CD8-positive, alpha-beta memory T cell (primary cell): ENCODE data around the gene CCR5. TPM values are rescaled to one million over a fixed set of nuclear protein-coding genes. Genes with fewer than 3 reads are reported as not detected.
A peak's percentile ranks its signal among the peaks of the same experiment; 100 is the strongest.

ENCODE experiments used
- CTCF ChIA-PET: fragments of 350-600 bp; sonication (Branson Sonifier 250); formaldehyde crosslinking; loops from one replicate; lab custom pipeline; 2021; ENCODE audit warnings: antibody characterized with exemption; lab: Charles Lee
- POLR2A ChIA-PET: fragments of 350-600 bp; sonication (Branson Sonifier 250); formaldehyde crosslinking; loops from one replicate; lab custom pipeline; 2021; ENCODE audit warnings: antibody characterized with exemption; lab: Charles Lee
- DNase-seq, 5 donors: peaks; one replicate each; pipeline versions ENCODE4 v3.0.0 to v3.0.0-alpha.2; 2020 to 2022; ENCODE audit warnings: mixed read lengths in 1 of 5
- H3K27ac ChIP-seq: one replicate; pipeline ENCODE4 v1.7.0; 2013; ENCODE audit warnings: low read depth, mild to moderate bottlenecking, low read length, moderate library complexity
- H3K27me3 ChIP-seq: 2 replicates; pipeline ENCODE4 v1.7.0; 2013; ENCODE audit warnings: low read length, mild to moderate bottlenecking; ENCODE audit not compliant: insufficient read depth, poor library complexity, severe bottlenecking
- H3K36me3 ChIP-seq: 2 replicates; pipeline ENCODE4 v1.7.0; 2013; ENCODE audit warnings: mild to moderate bottlenecking, low read length, moderate library complexity; ENCODE audit not compliant: insufficient read depth
- H3K4me1 ChIP-seq: 2 replicates; pipeline ENCODE4 v1.7.0; 2013; ENCODE audit warnings: mild to moderate bottlenecking, low read length, moderate library complexity; ENCODE audit not compliant: insufficient read depth
- H3K4me3 ChIP-seq: 2 replicates; pipeline ENCODE4 v1.7.0; 2013; ENCODE audit warnings: mild to moderate bottlenecking, low read length
- H3K9me3 ChIP-seq: 2 replicates; pipeline ENCODE4 v1.7.0; 2013; ENCODE audit warnings: mild to moderate bottlenecking, low read length
- H3K27ac Mint-ChIP-seq, 8 donors: one replicate each; pipeline ENCODE4 v1.8.0; 2020 to 2021; ENCODE audit warnings: mixed read lengths in 8 of 8, mild to moderate bottlenecking in 6 of 8, inconsistent platforms in 3 of 8, moderate library complexity in 3 of 8
- H3K27me3 Mint-ChIP-seq, 2 donors: one replicate each; pipeline ENCODE4 v1.8.0; 2020 to 2021; ENCODE audit warnings: mixed read lengths in 2 of 2, mild to moderate bottlenecking in 1 of 2, moderate library complexity in 1 of 2
- H3K36me3 Mint-ChIP-seq, 3 donors: one replicate each; pipeline ENCODE4 v1.8.0; 2020 to 2021; ENCODE audit warnings: mixed read lengths in 3 of 3, inconsistent platforms in 1 of 3, mild to moderate bottlenecking in 1 of 3
- H3K4me1 Mint-ChIP-seq, 3 donors: one replicate each; pipeline ENCODE4 v1.8.0; 2020 to 2021; ENCODE audit warnings: mixed read lengths in 3 of 3, inconsistent platforms in 1 of 3, mild to moderate bottlenecking in 1 of 3
- H3K4me3 Mint-ChIP-seq, 7 donors: one replicate each; pipeline ENCODE4 v1.8.0; 2020 to 2021; ENCODE audit warnings: mixed read lengths in 7 of 7, mild to moderate bottlenecking in 6 of 7, moderate library complexity in 4 of 7, inconsistent platforms in 2 of 7
- H3K9me3 Mint-ChIP-seq, 5 donors: one replicate each; pipeline ENCODE4 v1.8.0; 2020 to 2022; ENCODE audit warnings: mixed read lengths in 5 of 5, mild to moderate bottlenecking in 3 of 5, moderate library complexity in 2 of 5, inconsistent platforms in 1 of 5
- polyA plus RNA-seq: library from polyadenylated mRNA; unstranded; fragments of 300-500 nt; fragmentation: Illumina TruSeq; gene quantifications from one replicate; pipeline ENCODE4 v1.2.3, GENCODE V29; 2021
- total RNA-seq, 2 experiments: library from RNA; stranded (reverse); gene quantifications; one replicate each; pipeline ENCODE4 v1.2.3, GENCODE V29; 2021

CCR5 gene
- total and polyA plus RNA-seq, 3 experiments from 2014 or later: 2.6 to 29.2 (median 3.4) TPM

DNA sequence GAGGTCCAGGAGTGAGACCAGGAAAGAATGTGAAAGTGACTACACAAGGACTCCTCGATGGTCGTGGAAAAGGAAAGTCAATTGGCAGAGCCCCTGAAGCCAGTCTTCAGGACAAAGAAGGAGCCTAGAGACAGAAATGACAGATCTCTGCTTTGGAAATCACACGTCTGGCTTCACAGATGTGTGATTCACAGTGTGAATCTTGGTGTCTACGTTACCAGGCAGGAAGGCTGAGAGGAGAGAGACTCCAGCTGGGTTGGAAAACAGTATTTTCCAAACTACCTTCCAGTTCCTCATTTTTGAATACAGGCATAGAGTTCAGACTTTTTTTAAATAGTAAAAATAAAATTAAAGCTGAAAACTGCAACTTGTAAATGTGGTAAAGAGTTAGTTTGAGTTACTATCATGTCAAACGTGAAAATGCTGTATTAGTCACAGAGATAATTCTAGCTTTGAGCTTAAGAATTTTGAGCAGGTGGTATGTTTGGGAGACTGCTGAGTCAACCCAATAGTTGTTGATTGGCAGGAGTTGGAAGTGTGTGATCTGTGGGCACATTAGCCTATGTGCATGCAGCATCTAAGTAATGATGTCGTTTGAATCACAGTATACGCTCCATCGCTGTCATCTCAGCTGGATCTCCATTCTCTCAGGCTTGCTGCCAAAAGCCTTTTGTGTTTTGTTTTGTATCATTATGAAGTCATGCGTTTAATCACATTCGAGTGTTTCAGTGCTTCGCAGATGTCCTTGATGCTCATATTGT, 10.8 kb upstream of the CCR5 start:
- no peak overlapping the region for H3K4me3 ChIP-seq
- peaks cover 33% of the 10 kb centered on the region for H3K4me1 ChIP-seq
- peak in 1 of 5 donors; percentile 54 for DNase-seq
- no peaks in the 10 kb centered on the region for H3K36me3 ChIP-seq
- no peaks in the 10 kb centered on the region for H3K27me3 ChIP-seq
- H3K27ac ChIP-seq: no peak overlapping the region
- H3K9me3 Mint-ChIP-seq: no peaks in the 10 kb centered on the region
- H3K4me3 Mint-ChIP-seq: peak overlapping the region; percentile 62 to 92 (median 81)
- H3K4me1 Mint-ChIP-seq: peaks cover 61 to 86% (median 85%) of the 10 kb centered on the region in 3 donors
- ChIA-PET CTCF (interaction anchor here (0.9 to 2.8 kb wide), 3 partner anchors 9 to 84 kb away, joined by 3 to 18 read pairs (median 9); no protein-coding TSS in a partner anchor), POLR2A (interaction anchor here (0.9 to 1.2 kb wide), 4 partner anchors 9 to 80 kb away, joined by 3 to 6 read pairs (median 3); no protein-coding TSS in a partner anchor)
- H3K27me3 Mint-ChIP-seq: no peaks in the 10 kb centered on the region
- peaks cover 6 to 18% (median 13%) of the 10 kb centered on the region in 3 donors for H3K36me3 Mint-ChIP-seq
- H3K27ac Mint-ChIP-seq: peak overlapping the region; percentile 57 to 97 (median 92)
- no peaks in the 10 kb centered on the region for H3K9me3 ChIP-seq

DNA sequence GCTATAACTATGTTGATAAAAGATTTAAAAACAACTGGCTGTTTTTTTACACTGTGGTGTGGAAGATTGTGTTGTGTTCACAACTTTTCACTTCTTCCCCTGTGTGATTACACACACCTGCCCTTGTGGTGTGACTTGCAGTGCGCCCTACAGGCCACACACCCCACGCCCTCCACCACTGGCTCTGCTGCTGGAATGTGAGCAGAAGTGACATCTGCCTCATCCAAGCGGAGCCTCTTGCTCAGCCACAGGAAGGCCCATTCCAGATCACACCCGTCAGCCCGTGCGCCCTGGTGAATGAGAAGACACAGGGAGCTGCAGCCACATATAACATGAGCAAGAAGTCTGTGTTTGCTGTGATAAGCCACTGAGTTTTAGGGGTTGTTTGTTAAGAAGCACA, 9.8 kb upstream of the CCR5 start:
- peak overlapping the region; percentile 18 to 88 (median 70) for H3K4me3 Mint-ChIP-seq
- Histone ChIP-seq H3K4me1 (peaks cover 33% of the 10 kb centered on the region), H3K4me3 (no peak overlapping the region), H3K27ac (no peak overlapping the region), H3K9me3 (no peaks in the 10 kb centered on the region), H3K36me3 (no peaks in the 10 kb centered on the region), H3K27me3 (no peaks in the 10 kb centered on the region)
- DNase-seq: peak in 2 of 5 donors; percentile 22 to 57
- peaks cover 0 to 2% of the 10 kb centered on the region in 2 donors for H3K27me3 Mint-ChIP-seq
- no peaks in the 10 kb centered on the region for H3K9me3 Mint-ChIP-seq
- ChIA-PET CTCF (interaction anchor here (1.9 to 2.8 kb wide), 4 partner anchors 8 to 85 kb away, joined by 4 to 18 read pairs (median 10); partner anchors contain the start of gene CCR5), POLR2A (interaction anchor here (1.2 kb wide), 1 partner anchor 8 kb away, joined by 3 read pairs; no protein-coding TSS in a partner anchor)
- peaks cover 6 to 14% (median 12%) of the 10 kb centered on the region in 3 donors for H3K36me3 Mint-ChIP-seq
- peak overlapping the region; percentile 45 to 97 (median 92) for H3K27ac Mint-ChIP-seq
- H3K4me1 Mint-ChIP-seq: peaks cover 56 to 86% (median 81%) of the 10 kb centered on the region in 3 donors

DNA sequence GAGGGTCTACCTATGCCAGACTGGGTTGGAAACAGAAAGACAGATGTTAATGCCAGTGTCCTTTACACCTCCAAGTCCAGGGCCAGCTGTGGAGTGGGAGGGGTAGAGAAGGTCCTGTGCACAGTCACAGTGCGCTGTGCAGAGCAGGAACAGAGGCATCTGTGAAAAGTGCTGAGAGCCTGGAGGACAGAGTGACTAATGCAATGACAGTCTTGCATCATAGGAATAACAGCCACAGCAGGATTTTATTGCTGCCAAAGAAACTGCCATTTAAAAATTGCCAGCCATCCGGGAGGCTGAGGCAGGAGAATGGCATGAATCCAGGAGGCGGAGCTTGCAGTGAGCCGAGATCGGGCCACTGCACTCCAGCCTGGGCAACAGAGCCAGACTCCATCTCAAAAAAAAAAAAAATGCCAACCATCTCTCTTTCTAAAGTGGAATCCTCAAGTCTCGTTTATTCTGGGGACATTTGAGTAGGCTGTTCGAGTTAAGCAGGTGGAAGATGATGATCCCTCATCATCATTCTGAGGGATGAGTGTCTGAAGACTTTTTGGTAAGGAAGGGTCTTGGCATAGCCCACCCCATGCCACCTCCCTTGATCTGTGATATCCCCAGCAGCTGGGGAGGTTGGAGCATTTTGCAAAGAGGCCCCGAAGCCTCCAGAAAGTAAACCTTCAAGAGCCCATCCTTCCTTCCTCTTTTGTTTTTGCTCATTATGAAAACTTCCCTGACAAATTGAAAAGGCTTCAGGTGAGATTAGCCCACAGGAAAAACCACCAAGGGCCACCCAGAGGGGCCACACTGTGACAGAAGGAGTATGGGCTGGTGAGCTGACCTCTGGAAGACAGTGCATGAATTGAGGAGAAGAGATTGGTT, 9.1 kb upstream of the CCR5 start:
- H3K27me3 Mint-ChIP-seq: peaks cover 0 to 2% of the 10 kb centered on the region in 2 donors
- Histone ChIP-seq H3K4me3 (no peak overlapping the region), H3K9me3 (no peaks in the 10 kb centered on the region), H3K27me3 (no peaks in the 10 kb centered on the region), H3K27ac (no peak overlapping the region), H3K4me1 (peaks cover 33% of the 10 kb centered on the region), H3K36me3 (no peaks in the 10 kb centered on the region)
- H3K27ac Mint-ChIP-seq: peak overlapping the region; percentile 57 to 97 (median 92)
- H3K4me3 Mint-ChIP-seq: peak overlapping the region; percentile 18 to 88 (median 70)
- peaks cover 5 to 15% (median 8%) of the 10 kb centered on the region in 3 donors for H3K36me3 Mint-ChIP-seq
- peaks cover 59 to 88% (median 82%) of the 10 kb centered on the region in 3 donors for H3K4me1 Mint-ChIP-seq
- ChIA-PET POLR2A (no interaction called here), CTCF (interaction anchor here (1.9 to 2.8 kb wide), 3 partner anchors 9 to 85 kb away, joined by 4 to 12 read pairs (median 9); partner anchors contain the start of gene CCR5)
- no peak for DNase-seq
- no peaks in the 10 kb centered on the region for H3K9me3 Mint-ChIP-seq

DNA sequence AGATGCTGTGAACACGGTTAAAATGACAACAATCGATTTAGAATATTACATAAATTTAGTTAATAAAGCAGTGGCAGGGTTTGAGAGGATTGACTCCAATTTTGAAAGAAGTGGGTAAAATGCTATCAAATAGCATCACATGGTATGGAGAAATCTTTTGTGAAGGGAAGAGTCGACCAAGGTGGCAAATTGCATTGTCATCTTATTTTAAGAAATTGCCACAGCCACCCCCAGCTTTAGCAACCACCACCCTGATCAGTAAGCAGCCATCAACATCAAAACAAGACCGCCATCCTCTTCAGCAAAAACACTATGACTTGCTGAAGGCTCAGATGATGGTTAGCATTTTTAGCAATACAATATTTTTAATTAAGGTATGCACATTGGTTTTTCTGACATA, 5.7 kb upstream of the CCR5 start:
- Mint-ChIP-seq H3K36me3 (peaks cover 0 to 7% (median 4%) of the 10 kb centered on the region in 3 donors), H3K27ac (peak overlapping the region in 2 of 8 donors; percentile 37 to 70), H3K9me3 (no peaks in the 10 kb centered on the region), H3K4me1 (peaks cover 63 to 85% (median 82%) of the 10 kb centered on the region in 3 donors), H3K27me3 (peaks cover 0 to 2% of the 10 kb centered on the region in 2 donors), H3K4me3 (no peak overlapping the region)
- ChIA-PET POLR2A (interaction anchor here (0.7 kb wide), 1 partner anchor 67 kb away, joined by 3 read pairs; no protein-coding TSS in a partner anchor), CTCF (interaction anchor here (1.8 to 8.0 kb wide), 2 partner anchors 90 to 263 kb away, joined by 4 to 156 read pairs; no protein-coding TSS in a partner anchor)
- no peak for DNase-seq
- Histone ChIP-seq H3K4me3 (no peak overlapping the region), H3K9me3 (no peaks in the 10 kb centered on the region), H3K36me3 (no peaks in the 10 kb centered on the region), H3K27me3 (no peaks in the 10 kb centered on the region), H3K4me1 (peaks cover 48% of the 10 kb centered on the region), H3K27ac (no peak overlapping the region)

DNA sequence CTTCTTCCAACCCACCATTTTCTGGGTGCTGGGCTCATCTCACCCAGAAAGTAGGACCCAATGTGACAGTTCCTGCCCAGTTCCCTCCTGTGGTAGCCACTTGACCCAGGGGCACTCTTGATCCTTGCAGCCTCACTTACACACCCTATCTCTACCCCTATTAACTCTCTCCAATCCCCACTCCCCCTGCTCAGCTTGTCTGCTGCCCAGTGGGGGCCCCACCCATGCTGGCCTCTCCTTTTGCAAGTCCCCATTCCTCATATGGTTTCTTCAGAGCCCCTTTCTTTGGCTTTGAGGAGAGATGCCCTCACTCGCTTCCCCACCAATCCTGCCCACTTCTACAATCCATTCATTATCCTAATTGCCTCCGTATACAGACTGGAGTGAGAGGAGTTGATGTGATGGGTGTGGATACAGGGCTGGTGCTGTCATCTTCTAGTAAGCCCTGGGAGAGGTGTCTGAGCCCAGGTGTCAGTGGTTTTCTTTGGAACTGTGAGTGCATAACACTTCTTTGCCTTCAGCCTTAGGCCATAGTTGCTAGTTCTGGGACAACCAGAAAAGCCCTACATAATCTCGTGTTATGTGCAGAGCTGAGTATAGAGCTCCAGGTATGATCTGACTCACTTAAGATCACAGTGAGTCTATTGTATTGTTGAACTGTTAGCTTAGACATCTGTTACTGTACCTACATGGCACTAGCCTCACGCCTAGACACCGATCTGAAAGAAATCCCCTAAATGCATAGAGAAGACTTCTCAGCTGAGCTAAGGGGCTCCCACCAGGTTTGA, 4.8 kb upstream of the CCR5 start:
- Histone ChIP-seq H3K9me3 (no peaks in the 10 kb centered on the region), H3K4me3 (no peak overlapping the region), H3K4me1 (peaks cover 47% of the 10 kb centered on the region), H3K36me3 (no peaks in the 10 kb centered on the region), H3K27ac (no peak overlapping the region), H3K27me3 (no peaks in the 10 kb centered on the region)
- Mint-ChIP-seq H3K27ac (peak overlapping the region; percentile 23 to 86 (median 78)), H3K36me3 (peaks cover 0 to 7% (median 4%) of the 10 kb centered on the region in 3 donors), H3K9me3 (no peaks in the 10 kb centered on the region), H3K4me3 (peak overlapping the region in 1 of 7 donors; percentile 45), H3K4me1 (peaks cover 61 to 85% (median 82%) of the 10 kb centered on the region in 3 donors), H3K27me3 (peaks cover 0 to 2% of the 10 kb centered on the region in 2 donors)
- CTCF ChIA-PET: interaction anchor here (0.5 to 8.0 kb wide), 5 partner anchors 72 to 264 kb away, joined by 3 to 156 read pairs (median 32); no protein-coding TSS in a partner anchor
- DNase-seq: no peak
- POLR2A ChIA-PET: no interaction called here

DNA sequence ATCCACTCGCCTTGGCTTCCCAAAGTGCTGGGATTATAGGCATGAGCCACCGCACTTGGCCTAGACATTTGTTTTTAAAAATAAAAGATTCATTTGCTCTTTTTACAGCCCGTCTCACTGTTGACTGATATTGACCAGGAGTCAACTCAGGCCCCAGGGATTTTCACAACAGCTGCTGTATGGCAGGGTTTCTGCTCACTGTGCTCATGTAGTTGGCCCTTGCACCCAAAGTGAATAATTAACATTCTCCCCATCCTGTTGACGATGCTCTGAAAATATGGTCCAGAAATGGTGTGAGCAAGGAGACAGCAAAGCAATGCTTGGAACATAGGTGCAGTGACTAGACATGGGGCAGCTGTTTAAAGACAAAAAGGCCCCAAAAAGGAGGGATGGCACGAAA, 2.9 kb upstream of the CCR5 start:
- H3K36me3 Mint-ChIP-seq: peaks cover 4 to 13% (median 7%) of the 10 kb centered on the region in 3 donors
- no peak for DNase-seq
- Histone ChIP-seq H3K4me3 (no peak overlapping the region), H3K27me3 (no peaks in the 10 kb centered on the region), H3K36me3 (no peaks in the 10 kb centered on the region), H3K9me3 (no peaks in the 10 kb centered on the region), H3K27ac (peak overlapping the region; percentile 22), H3K4me1 (peaks cover 40% of the 10 kb centered on the region)
- no peaks in the 10 kb centered on the region for H3K9me3 Mint-ChIP-seq
- H3K4me1 Mint-ChIP-seq: peaks cover 56 to 87% (median 80%) of the 10 kb centered on the region in 3 donors
- ChIA-PET POLR2A (interaction anchor here (1.0 kb wide), 3 partner anchors 7 to 87 kb away, joined by 3 to 4 read pairs (median 3); no protein-coding TSS in a partner anchor), CTCF (interaction anchor here (0.6 to 8.0 kb wide), 33 partner anchors 8 to 439 kb away, joined by 3 to 156 read pairs (median 8); partner anchors contain the start of gene CCR1)
- H3K4me3 Mint-ChIP-seq: peak overlapping the region; percentile 44 to 91 (median 71)
- H3K27ac Mint-ChIP-seq: peak overlapping the region; percentile 89 to 98 (median 96)
- H3K27me3 Mint-ChIP-seq: peaks cover 0 to 2% of the 10 kb centered on the region in 2 donors
